Anterior cingulate cortex (tissue), 58 donors: ENCODE data around the gene LIN52.
A peak's percentile ranks its signal among the peaks of the same experiment; 100 is the strongest.

Experiments
- DNase-seq, 58 donors: peaks; one replicate each; lab custom pipeline; 2025; lab: John Stamatoyannopoulos, UW

Gene LIN52, protein sequence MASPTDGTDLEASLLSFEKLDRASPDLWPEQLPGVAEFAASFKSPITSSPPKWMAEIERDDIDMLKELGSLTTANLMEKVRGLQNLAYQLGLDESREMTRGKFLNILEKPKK

GRCh38 chr14:74084277-74085046, at the start of gene LIN52, which contains the start of gene ALDH6A1:
Gene LIN52 (plus strand): TSS chr14:74084956. CDS start chr14:74084975, 19 bp downstream.
Gene ALDH6A1 (minus strand): TSS chr14:74084453. CDS start chr14:74084394, 59 bp downstream.
- peak; percentile 89 to 100 (median 100) for DNase-seq

DNA sequence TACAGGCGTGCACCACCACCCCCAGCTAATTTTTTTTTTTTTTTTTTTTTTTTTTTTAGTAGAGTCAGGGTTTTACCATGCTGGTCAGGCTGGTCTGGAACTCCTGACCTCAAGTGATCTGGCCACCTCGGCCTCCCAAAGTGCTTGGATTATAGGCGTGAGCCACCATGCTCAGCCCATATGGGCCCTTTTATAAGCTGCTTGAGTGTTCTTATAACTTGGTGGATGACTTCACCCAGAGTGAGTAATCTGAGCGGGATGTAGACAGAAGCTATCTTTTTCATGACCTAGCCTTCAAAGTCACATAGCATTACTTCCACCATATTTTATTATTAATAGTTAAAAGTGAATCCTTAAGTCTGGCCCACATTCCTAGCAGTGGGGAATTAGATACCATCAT, 49.2 kb upstream of the LIN52 start:
- DNase-seq: no peak

DNA sequence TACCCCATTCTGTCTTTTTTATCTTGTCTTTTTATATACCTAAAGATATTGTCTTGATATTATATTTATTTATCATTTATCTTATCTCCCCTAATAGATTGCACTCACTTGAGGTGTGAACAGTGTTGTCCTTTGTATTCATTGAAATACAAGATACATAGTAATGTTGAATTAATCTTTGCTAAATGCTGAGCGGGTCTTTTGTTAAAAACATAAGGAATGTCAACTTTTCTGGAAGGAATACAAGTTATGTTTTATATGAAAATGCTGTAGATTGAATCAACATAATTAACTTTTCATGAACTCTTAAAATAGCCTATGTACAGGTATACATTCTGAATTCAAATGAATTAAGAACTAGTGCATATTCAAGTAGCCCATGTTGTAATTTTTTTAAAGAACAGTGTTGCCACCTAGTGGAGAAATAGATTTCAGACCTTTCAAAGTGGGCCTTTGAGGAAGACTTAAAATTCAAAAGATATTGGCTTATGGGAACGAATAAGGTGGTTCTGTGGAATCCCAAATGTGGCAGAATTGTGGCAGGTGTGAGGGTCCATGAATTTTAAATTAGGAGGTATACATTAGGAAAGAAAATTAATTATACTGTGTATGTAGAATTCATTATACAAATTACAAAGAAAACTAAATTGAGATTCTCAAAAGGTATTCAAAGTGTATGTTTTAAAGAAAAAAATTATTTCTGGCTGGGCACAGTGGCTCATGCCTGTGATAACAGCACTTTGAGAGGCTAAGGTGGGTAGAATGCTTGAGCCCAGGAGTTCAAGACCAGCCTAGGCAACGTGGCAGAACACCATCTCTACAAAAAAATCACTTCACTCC, 46.5 kb upstream of the LIN52 start:
- peak in 1 of 58 donors; percentile 21 for DNase-seq

DNA sequence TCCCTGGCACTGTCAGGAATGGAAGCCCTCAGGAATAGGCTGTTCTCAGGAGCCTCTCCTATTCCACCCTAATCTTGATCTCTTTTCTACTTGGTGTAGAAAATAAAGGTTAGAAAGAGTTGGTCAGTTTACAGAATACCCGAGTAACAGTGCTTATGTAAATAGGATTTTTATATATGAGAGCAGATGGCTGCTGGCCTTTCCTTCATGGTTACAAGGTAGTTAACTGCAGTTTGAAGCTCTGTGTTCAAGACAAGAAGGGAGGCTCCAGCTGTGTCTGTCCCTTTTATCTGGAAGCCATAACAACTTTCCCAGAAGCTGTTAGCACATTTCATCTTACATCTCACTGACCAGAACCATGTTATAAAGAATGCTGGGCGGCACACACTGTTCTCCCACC, 42.5 kb upstream of the LIN52 start:
- no peak for DNase-seq

- DNase-seq: no peak
Observed at GRCh38 chr14:74045522-74045921, 39.2 kb upstream of the LIN52 start.

DNA sequence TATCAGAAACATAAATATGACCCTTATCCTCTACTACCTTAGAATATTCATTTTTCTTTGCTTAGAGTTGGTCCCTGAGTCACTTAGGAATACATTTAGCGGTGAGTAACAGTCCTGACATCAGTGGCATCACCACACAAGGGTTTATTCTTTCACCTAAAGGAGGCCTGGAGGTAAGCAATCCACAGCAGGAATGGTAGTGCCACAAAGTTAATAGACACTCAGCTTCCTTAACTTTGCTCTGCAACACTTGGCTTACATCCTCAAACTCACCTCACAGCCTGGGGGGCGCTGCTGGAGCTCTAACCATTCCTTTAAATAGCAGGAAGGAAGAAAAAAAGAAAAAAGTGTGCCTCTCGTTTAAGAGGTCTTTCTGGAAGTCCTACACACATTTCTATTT, 36.5 kb upstream of the LIN52 start:
- no peak for DNase-seq

DNA sequence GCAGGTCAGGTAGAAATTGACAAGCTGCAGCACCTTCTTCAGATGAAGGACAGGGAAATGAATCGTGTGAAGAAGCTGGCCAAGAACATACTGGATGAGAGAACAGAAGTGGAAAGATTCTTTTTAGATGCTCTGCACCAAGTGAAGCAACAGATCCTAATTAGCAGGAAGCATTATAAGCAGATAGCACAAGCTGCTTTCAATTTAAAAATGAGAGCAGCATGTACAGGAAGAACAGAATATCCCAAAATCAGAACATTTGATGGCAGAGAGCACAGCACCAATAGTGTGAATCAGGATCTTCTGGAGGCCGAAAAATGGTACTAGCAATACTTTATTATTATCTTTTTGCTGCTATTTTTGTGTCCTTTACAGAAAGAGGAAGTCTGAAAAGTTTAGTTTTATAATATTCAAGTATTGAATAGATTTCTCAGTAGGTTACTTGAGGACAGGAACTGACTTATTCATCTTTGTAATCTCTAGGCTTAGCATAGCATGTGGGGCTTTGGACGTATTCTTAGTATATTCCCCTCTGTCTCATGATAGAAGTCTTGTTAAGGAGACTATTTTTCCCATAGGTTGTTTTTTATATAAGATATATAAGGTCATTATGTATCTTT, 34.8 kb upstream of the LIN52 start:
- DNase-seq: peak in 3 of 58 donors; percentile 2 to 24 (median 18)

GRCh38 chr14:74062809-74063150, 22.0 kb upstream of the LIN52 start:
- no peak for DNase-seq

DNA sequence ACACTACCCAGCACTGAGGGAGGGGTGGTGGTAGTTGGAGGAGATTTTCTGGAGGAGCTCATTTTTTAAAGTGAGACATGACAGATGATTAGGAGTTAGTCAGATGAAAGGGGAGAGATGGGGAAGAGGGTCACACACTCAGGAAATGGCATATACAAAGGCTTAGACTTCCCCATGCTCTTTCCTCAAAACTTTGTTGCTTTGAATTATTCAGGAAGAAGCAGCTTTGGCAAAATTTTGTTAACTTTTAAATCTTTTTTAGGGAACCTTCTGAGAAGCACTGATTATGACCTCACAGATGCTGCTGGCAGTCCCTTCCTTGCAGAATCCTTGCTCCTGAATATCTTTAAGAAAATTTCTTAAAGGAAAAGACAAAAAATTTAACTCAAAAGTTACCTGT, 20.3 kb upstream of the LIN52 start:
- DNase-seq: no peak

DNA sequence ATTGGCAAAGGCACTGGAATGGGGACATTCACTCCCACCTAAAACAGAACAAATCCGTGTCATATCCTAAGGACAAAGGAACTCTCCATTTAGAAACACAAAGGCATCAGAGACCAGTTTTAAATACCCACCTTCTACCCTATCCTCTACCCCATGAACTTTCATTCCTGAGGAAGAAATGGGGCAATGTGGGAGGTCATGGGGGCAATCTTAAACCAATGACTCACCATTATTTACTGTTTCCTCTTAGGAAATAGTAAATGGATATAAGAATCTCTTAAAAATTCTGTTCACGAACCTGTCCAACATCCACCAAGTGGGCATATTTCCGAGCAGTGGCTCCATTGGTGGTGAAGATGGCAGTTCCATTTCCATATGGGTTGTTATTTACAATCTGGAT, 19.9 kb upstream of the LIN52 start:
- DNase-seq: no peak

DNA sequence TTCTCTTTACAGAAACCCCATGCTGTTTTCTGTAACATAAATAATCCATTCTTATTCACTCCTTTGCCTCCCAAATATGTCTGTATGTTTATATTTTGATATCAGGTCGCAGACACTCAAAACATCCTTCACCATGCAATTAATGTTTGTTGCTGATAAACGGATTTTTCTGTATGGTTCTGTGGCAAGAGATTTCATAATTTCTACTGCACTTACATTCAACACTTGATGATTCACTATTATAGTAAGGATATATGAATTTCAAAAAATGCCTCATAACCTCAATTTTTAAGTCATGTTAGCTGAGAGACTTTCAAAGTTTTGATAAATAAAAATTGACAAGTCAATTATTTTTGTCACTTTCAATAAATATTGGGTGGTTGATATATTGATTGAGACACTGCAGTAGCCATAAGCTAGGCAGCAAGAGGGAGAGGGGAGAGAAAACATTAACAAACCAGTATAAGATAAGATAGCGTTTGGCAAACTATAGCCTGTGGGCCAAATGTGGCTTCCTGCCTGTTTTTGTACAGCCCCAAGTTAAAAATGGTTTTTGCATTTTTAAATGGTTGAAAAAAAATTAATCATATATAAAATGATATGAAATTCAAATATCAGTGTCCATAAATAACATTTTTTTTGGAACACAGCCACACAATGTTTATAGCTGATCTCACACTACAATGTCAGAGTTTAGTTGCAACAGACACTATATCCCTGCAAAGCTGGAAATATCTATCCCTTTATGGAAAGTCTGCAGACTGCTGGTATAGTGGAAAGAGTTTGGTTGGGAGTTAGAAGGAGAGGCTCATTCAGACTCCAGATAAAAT, 18.8 kb upstream of the LIN52 start:
- DNase-seq: no peak

DNA sequence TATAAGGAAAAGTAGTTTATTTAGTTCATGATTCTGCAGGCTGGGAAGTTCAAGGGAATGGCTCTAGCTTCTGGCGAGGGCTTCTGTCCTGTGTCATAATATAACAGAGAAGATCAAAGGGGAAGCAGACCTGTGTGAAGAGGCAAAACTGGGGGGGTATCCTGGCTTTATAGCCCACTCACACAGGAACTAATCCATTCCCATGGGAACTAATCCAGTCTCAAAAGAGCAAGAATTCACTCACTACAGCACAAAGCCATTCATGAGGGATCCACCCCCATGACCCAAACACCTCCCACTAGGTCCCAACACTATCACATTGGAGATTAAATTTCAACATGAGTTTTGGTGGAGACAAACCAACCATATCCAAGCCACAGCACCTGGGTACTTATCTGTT, 7.4 kb upstream of the LIN52 start:
- DNase-seq: no peak

DNA sequence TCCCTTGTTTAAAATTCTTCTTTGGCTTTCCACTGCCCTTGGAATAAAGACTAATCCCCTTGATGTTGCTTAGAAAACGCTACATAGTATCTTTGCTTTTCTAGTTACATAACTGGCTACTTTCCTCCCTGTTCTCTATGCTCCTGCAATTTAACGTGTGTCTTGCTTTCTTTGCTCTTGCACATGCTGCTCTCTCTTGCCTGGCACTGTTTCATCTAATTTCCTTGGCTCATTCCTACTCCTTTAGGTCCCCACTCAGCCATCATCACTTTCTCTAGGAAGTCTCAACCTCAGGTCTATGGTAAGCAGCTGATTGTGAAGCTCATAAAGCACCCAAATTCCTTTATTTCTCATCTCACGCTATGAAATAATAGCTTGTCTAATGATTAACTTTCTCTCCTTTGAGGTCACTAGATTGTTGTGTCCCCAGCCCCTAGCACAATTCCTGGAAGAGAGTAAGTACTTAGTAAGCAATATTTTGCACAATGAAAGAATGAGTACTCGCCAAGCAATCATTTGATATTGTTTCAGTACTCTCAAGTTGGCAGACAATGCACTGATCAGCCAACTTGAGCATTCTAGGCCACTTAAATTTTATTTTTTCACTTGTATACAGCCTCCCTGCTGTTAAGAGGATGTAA, 3.8 kb upstream of the LIN52 start:
- no peak for DNase-seq

- DNase-seq: no peak
Observed at GRCh38 chr14:74081491-74081890, 3.3 kb upstream of the LIN52 start.

- DNase-seq: no peak
Observed at GRCh38 chr14:74083161-74083560, 1.6 kb upstream of the LIN52 start.

DNA sequence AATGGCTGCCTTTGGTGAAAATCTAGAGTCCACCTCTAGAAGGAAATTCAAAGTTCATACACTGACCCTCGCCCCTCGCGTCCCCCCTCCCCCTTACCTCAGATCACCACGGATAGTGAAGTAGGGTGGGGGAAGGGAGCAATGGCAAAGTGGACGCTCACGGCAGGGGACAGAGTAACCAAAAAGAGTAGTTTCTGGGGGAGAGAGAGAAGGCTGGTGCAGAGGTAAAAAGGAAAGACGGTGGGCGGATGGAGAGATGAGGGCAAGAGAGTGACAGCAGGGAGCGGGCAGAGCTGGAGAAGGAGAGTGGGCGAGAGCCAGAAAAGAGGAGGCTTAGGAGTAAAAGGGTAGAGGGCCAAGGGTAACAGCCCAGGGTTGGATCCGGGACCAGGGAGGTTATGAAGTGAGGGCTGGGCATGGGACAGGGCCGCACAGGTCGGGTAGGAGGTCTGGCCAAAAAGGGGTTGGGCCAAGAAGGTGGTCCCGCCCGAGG, 926 bp upstream of the LIN52 start:
- peak in 2 of 58 donors; percentile 53 to 72 for DNase-seq

GRCh38 chr14:74085047-74085637, 386 bp downstream of the LIN52 start:
- DNase-seq: peak in 1 of 58 donors; percentile 7

- DNase-seq: no peak
Observed at GRCh38 chr14:74085828-74086227, 1.1 kb downstream of the LIN52 start.
